ENCODE results near the gene ZNF516.

ZNF516 gene

DNA sequence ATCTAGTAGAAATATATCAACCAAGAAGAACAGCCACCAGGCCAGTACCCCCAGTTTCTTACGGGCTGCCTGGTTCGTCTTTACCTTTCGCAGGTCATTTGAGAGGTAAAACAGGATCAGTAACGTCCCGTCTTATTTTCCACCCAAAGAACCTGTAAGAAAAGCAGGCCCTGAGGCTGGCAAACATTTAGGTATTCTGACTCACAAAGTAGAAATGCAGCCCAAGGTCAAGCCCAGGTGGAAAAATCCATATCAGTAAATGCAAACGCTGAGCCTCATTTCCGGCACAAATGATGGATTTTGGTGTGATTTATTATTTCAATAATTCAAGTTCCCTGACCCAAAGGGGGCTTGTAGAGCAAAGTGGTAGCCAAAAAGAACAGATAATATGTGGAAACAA, 171.2 kb downstream of the ZNF516 start:
- H3K27me3 ChIP-seq (ENCODE audit: insufficient read depth, low read length, poor library complexity), result no peaks in the 10 kb centered on the region
- TF ChIP-seq EZH2 (IDR thresholded peaks at IDR 0.05; ENCODE audit: borderline replicate concordance, low read depth, low read length, severe bottlenecking) (no peak), CTCF (IDR thresholded peaks at IDR 0.05; ENCODE audit: borderline replicate concordance, extremely low read depth, low read length, poor library complexity, severe bottlenecking) (no peak)
- ATAC-seq (ENCODE audit: insufficient read depth, low read depth) (no peak), DNase-seq (no peak)
- H3K9ac ChIP-seq (ENCODE audit: low read depth, low read length), result no peak overlapping the region
- H4K20me1 ChIP-seq (ENCODE audit: insufficient read depth, low read length), result no peaks in the 10 kb centered on the region
- H3K4me2 ChIP-seq (ENCODE audit: insufficient read depth, low read length), result no peak overlapping the region
- H3K4me3 ChIP-seq (ENCODE audit: low read depth in 1 of 2, low read length in 2 of 2), result no peak overlapping the region
- no peak overlapping the region for H2AFZ ChIP-seq (ENCODE audit: low read depth, low read length)
- H3K36me3 ChIP-seq (ENCODE audit: insufficient read depth, low read length), result no peaks in the 10 kb centered on the region
- no peaks in the 10 kb centered on the region for H3K79me2 ChIP-seq (ENCODE audit: insufficient read depth, low read length)
- no peaks in the 10 kb centered on the region for H3K9me3 ChIP-seq (ENCODE audit: insufficient read depth, low read length, severe bottlenecking)
- H3K4me1 ChIP-seq (ENCODE audit: insufficient read depth, low read length), result no peaks in the 10 kb centered on the region
- no peak overlapping the region for H3K27ac ChIP-seq (ENCODE audit: low read length)

- no peaks in the 10 kb centered on the region for H3K79me2 ChIP-seq (ENCODE audit: insufficient read depth, low read length)
- no peaks in the 10 kb centered on the region for H3K36me3 ChIP-seq (ENCODE audit: insufficient read depth, low read length)
- DNase-seq (no peak), ATAC-seq (ENCODE audit: insufficient read depth, low read depth) (no peak)
- H3K9ac ChIP-seq (ENCODE audit: low read depth, low read length), result no peak overlapping the region
- no peak overlapping the region for H3K27ac ChIP-seq (ENCODE audit: low read length)
- H3K4me3 ChIP-seq (ENCODE audit: low read depth in 1 of 2, low read length in 2 of 2), result no peak overlapping the region
- H4K20me1 ChIP-seq (ENCODE audit: insufficient read depth, low read length), result no peaks in the 10 kb centered on the region
- H3K9me3 ChIP-seq (ENCODE audit: insufficient read depth, low read length, severe bottlenecking), result no peaks in the 10 kb centered on the region
- H3K4me2 ChIP-seq (ENCODE audit: insufficient read depth, low read length), result no peak overlapping the region
- no peak overlapping the region for H2AFZ ChIP-seq (ENCODE audit: low read depth, low read length)
- TF ChIP-seq CTCF (IDR thresholded peaks at IDR 0.05; ENCODE audit: borderline replicate concordance, extremely low read depth, low read length, poor library complexity, severe bottlenecking), result no peak
- TF ChIP-seq EZH2 (IDR thresholded peaks at IDR 0.05; ENCODE audit: borderline replicate concordance, low read depth, low read length, severe bottlenecking), result no peak
- H3K27me3 ChIP-seq (ENCODE audit: insufficient read depth, low read length, poor library complexity), result no peaks in the 10 kb centered on the region
- H3K4me1 ChIP-seq (ENCODE audit: insufficient read depth, low read length), result no peaks in the 10 kb centered on the region
Measured at GRCh38 chr18:76322686-76323085, 172.4 kb downstream of the ZNF516 start.

DNA sequence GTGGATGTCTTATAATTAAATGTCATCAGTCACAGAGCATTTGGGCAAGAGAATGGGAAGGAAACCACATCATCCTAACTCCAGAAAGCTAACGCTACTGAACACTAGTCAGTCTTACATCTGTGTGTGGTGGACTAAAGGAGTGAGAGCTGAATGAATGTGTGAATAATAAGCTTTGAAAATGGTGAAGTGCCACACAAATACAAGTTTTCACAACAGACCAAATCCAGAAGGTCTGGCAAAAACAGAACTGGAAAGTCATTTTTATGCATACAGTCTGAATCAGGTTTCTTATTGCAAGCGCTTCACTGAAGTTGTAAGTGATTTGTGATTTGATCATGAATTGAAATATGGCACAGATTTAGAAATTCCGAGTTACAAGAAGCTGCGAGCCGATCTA, 175.7 kb downstream of the ZNF516 start:
- Histone ChIP-seq H3K27me3 (ENCODE audit: insufficient read depth, low read length, poor library complexity) (no peaks in the 10 kb centered on the region), H3K79me2 (ENCODE audit: insufficient read depth, low read length) (no peaks in the 10 kb centered on the region)
- TF ChIP-seq EZH2 (IDR thresholded peaks at IDR 0.05; ENCODE audit: borderline replicate concordance, low read depth, low read length, severe bottlenecking), result no peak
- TF ChIP-seq CTCF (IDR thresholded peaks at IDR 0.05; ENCODE audit: borderline replicate concordance, extremely low read depth, low read length, poor library complexity, severe bottlenecking), result no peak

GRCh38 chr18:76318607-76319006, 176.4 kb downstream of the ZNF516 start:
- TF ChIP-seq CTCF (IDR thresholded peaks at IDR 0.05; ENCODE audit: borderline replicate concordance, extremely low read depth, low read length, poor library complexity, severe bottlenecking) (no peak), EZH2 (IDR thresholded peaks at IDR 0.05; ENCODE audit: borderline replicate concordance, low read depth, low read length, severe bottlenecking) (no peak)
- ATAC-seq (ENCODE audit: insufficient read depth, low read depth), result no peak
- DNase-seq, result no peak
- no peak overlapping the region for H3K9ac ChIP-seq (ENCODE audit: low read depth, low read length)
- H3K4me2 ChIP-seq (ENCODE audit: insufficient read depth, low read length), result no peak overlapping the region
- no peak overlapping the region for H3K4me3 ChIP-seq (ENCODE audit: low read depth in 1 of 2, low read length in 2 of 2)
- H3K79me2 ChIP-seq (ENCODE audit: insufficient read depth, low read length), result no peaks in the 10 kb centered on the region
- no peaks in the 10 kb centered on the region for H3K27me3 ChIP-seq (ENCODE audit: insufficient read depth, low read length, poor library complexity)
- no peak overlapping the region for H2AFZ ChIP-seq (ENCODE audit: low read depth, low read length)
- no peak overlapping the region for H3K27ac ChIP-seq (ENCODE audit: low read length)
- no peaks in the 10 kb centered on the region for H3K9me3 ChIP-seq (ENCODE audit: insufficient read depth, low read length, severe bottlenecking)
- no peaks in the 10 kb centered on the region for H3K4me1 ChIP-seq (ENCODE audit: insufficient read depth, low read length)
- H3K36me3 ChIP-seq (ENCODE audit: insufficient read depth, low read length), result no peaks in the 10 kb centered on the region
- H4K20me1 ChIP-seq (ENCODE audit: insufficient read depth, low read length), result no peaks in the 10 kb centered on the region

More for the DNA sequence above, 175.7 kb downstream of the ZNF516 start:
- no peaks in the 10 kb centered on the region for H3K4me1 ChIP-seq (ENCODE audit: insufficient read depth, low read length)
- H3K9me3 ChIP-seq (ENCODE audit: insufficient read depth, low read length, severe bottlenecking), result no peaks in the 10 kb centered on the region
- no peak overlapping the region for H2AFZ ChIP-seq (ENCODE audit: low read depth, low read length)
- H3K36me3 ChIP-seq (ENCODE audit: insufficient read depth, low read length), result no peaks in the 10 kb centered on the region
- no peak overlapping the region for H3K4me2 ChIP-seq (ENCODE audit: insufficient read depth, low read length)
- no peak overlapping the region for H3K27ac ChIP-seq (ENCODE audit: low read length)
- H3K4me3 ChIP-seq (ENCODE audit: low read depth in 1 of 2, low read length in 2 of 2), result no peak overlapping the region
- no peaks in the 10 kb centered on the region for H4K20me1 ChIP-seq (ENCODE audit: insufficient read depth, low read length)
- no peak overlapping the region for H3K9ac ChIP-seq (ENCODE audit: low read depth, low read length)
- DNase-seq (no peak), ATAC-seq (ENCODE audit: insufficient read depth, low read depth) (no peak)
